Measurements from ENCODE around the gene HSPA1A. TPM values are rescaled to one million over a fixed set of nuclear protein-coding genes. Genes with fewer than 3 reads are reported as not detected.
A peak's percentile ranks its signal among the peaks of the same experiment; 100 is the strongest.
"Not testable (repeated sequence)": the region's sequence is repeated elsewhere in the genome, so short reads cannot be mapped to it uniquely, and the experiment has no call there.

The HSPA1A gene
- total RNA-seq, 2 donors from 2014 or later = 16.5 to 37.6 TPM

DNA sequence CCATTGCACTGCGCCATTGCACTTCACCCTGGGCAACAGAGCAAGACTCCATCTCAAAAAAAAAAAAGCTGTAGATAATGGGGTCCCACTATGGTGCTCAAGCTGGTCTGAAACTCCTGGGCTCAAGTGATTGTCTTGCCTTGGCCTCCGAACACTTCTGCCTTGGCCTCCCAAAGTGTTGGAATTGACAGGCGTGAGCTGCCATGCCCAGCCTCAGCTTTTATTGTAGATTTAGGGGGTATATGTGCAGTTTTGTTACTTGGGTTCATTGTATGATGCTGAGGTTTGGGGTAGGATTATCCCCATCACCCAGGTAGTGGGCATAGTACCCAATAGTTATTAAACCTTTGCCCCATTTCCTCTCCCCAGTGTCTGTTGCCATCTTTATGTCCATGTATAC, 23.6 kb downstream of the HSPA1A start:
- Mint-ChIP-seq H3K9me3 (no peaks in the 10 kb centered on the region), H3K27ac (peak overlapping the region; percentile 88), H3K36me3 (ENCODE audit: insufficient read depth in 2 of 2) (peaks cover 23 to 46% of the 10 kb centered on the region in 2 donors), H3K4me3 (peak overlapping the region; percentile 37 to 86), H3K4me1 (ENCODE audit: low read depth) (peaks cover 43% of the 10 kb centered on the region), H3K27me3 (ENCODE audit: low read depth) (no peaks in the 10 kb centered on the region)
- ATAC-seq (replicated peaks in 1 of 2) (no peak), DNase-seq (no peak)

DNA sequence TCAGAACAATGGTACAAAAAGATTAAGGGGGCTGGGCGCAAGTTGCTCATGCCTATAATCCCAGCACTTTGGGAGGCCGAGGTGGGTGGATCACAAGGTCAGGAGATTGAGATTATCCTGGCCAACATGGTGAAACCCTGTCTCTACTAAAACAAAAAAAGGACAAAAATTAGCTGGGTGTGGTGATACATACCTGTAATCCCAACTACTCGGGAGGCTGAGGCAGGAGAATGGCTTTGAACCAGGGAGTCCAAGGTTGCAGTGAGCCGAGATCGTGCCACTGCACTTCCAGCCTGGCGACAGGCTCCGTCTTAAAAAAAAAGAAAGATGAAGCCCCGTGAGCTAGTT, 24.4 kb downstream of the HSPA1A start:
- not testable (repeated sequence) for H3K9me3 Mint-ChIP-seq; H3K27me3 Mint-ChIP-seq (ENCODE audit: low read depth); ATAC-seq (replicated peaks in 1 of 2); H3K4me3 Mint-ChIP-seq; DNase-seq
- Mint-ChIP-seq H3K36me3 (ENCODE audit: insufficient read depth in 2 of 2) (peaks cover 21 to 44% of the 10 kb centered on the region in 2 donors), H3K4me1 (ENCODE audit: low read depth) (peaks cover 38% of the 10 kb centered on the region), H3K27ac (peak overlapping the region; percentile 88)

DNA sequence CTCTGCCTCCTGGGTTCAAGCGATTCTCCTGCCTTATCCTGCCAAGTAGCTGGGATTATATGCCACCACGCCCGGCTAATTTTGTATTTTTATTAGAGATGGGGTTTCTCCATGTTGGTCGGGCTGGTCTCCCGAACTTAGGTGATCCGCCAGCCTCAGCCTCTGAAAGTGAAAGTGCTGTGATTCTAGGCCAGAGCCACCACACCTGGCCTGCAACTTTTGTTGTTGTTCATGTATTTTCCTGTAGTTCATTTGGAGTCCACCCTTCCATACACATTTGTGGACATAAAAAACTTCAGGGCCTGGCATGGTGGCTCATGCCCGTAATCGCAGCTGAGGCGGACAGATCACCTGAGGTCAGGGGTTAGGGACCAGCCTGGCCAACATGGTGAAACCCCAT, 26.7 kb downstream of the HSPA1A start:
- H3K36me3 Mint-ChIP-seq (ENCODE audit: insufficient read depth in 2 of 2) = peaks cover 6 to 25% of the 10 kb centered on the region in 2 donors
- peaks cover 33% of the 10 kb centered on the region for H3K4me1 Mint-ChIP-seq (ENCODE audit: low read depth)
- no peak overlapping the region for H3K27ac Mint-ChIP-seq
- no peaks in the 10 kb centered on the region for H3K9me3 Mint-ChIP-seq
- no peaks in the 10 kb centered on the region for H3K27me3 Mint-ChIP-seq (ENCODE audit: low read depth)
- no peak overlapping the region for H3K4me3 Mint-ChIP-seq
- DNase-seq = no peak
- no peak for ATAC-seq (replicated peaks in 1 of 2)

DNA sequence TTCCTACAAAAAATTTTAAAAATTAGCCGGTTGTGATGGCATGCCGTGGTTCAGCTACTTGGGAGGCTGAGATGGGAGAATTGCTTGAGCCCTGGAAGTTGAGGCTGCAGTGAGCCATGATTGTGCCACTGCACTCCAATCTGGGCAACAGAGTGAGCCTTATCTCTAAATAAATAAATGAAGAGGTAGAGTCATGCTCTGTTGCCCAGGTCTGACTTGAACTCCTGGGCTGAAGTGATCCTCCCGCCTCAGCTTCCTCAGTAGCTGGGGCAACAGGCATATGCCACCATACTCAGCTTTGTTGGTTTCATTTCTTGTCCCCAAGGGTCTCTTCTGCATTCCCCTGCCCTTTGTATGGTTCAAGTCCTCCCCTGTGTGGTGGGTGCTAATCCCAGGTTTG, 29.2 kb downstream of the HSPA1A start:
- no peak overlapping the region for H3K4me3 Mint-ChIP-seq
- H3K27ac Mint-ChIP-seq = no peak overlapping the region
- DNase-seq (no peak), ATAC-seq (replicated peaks in 1 of 2) (no peak)
- H3K36me3 Mint-ChIP-seq (ENCODE audit: insufficient read depth in 2 of 2) = peaks cover 0 to 15% of the 10 kb centered on the region in 2 donors
- peaks cover 9% of the 10 kb centered on the region for H3K4me1 Mint-ChIP-seq (ENCODE audit: low read depth)
- H3K27me3 Mint-ChIP-seq (ENCODE audit: low read depth) = no peaks in the 10 kb centered on the region
- no peaks in the 10 kb centered on the region for H3K9me3 Mint-ChIP-seq

DNA sequence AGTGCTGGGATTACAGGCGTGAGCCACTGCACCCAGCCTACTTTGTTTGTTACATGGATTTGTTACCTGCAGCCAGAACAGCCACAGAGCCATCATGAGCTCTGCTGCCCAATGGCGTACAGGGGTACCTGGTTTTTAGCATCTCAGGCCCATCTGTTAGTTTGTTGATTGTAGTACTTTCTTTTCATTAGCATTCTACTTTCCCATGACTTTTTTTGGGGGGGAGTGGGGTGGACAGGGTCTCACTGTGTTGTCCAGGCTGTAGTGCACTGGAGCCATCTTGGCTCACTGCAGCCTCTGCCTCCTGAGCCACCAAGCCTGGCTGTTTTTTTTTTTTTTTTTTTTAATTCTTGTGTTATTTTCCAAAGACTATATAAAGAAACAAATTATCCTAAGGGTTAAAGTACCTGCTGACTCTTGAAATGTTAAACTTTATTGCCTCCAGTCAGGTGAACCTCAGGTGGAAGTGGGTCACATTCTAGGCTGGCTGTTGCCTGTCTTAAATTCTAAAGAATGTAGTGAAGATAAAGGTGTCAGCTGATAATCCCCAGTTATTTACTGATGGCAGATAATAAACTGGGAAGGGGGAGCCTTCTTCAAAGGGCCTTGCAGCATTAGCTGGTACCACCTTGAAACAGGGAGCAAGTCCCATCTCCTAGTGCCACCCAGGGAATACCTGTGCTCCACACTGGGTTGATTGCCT, 32.1 kb downstream of the HSPA1A start:
- Mint-ChIP-seq H3K9me3 (no peaks in the 10 kb centered on the region), H3K4me1 (ENCODE audit: low read depth) (peaks cover 7% of the 10 kb centered on the region), H3K36me3 (ENCODE audit: insufficient read depth in 2 of 2) (no peaks in the 10 kb centered on the region), H3K4me3 (no peak overlapping the region), H3K27me3 (ENCODE audit: low read depth) (no peaks in the 10 kb centered on the region), H3K27ac (no peak overlapping the region)
- no peak for ATAC-seq (replicated peaks in 1 of 2)
- no peak for DNase-seq

DNA sequence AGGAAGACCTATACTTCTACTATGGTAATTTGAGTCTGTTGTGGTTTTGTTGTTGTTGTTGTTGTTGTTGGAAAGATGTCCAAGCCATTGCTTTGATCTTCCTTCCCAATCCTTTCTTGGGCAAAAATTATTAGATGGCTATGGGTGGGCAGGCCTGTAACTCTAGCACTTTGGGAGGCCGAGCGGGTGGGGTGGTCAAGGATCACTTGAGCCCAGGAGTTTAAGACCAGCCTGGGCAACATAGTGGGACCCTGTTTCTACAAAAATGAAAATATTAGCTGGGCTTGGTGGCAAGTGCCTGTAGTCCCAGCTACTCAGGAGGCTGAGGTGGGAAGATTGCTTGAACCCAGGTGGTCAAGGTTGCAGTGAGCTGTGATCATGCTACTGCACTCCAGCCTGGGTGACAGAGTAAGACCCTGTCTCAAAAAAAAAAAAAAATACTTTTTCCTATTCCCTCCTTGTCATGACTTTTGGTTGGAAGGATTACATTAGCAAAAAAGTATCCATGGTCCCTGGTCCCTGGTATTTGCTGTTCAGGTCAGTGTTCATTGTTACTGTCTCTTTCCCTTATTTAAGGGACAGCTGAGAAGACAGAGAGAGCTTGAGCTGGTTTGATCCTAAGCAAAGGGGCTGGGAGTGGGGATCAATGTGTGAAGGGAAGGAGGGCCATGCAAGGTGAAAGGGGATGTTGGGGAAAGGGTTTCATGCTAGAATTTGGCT, 35.6 kb downstream of the HSPA1A start:
- no peak for DNase-seq
- H3K4me3 Mint-ChIP-seq = no peak overlapping the region
- no peak overlapping the region for H3K27ac Mint-ChIP-seq
- no peaks in the 10 kb centered on the region for H3K36me3 Mint-ChIP-seq (ENCODE audit: insufficient read depth in 2 of 2)
- no peak for ATAC-seq (replicated peaks in 1 of 2)
- no peaks in the 10 kb centered on the region for H3K4me1 Mint-ChIP-seq (ENCODE audit: low read depth)
- no peaks in the 10 kb centered on the region for H3K9me3 Mint-ChIP-seq
- H3K27me3 Mint-ChIP-seq (ENCODE audit: low read depth) = no peaks in the 10 kb centered on the region

DNA sequence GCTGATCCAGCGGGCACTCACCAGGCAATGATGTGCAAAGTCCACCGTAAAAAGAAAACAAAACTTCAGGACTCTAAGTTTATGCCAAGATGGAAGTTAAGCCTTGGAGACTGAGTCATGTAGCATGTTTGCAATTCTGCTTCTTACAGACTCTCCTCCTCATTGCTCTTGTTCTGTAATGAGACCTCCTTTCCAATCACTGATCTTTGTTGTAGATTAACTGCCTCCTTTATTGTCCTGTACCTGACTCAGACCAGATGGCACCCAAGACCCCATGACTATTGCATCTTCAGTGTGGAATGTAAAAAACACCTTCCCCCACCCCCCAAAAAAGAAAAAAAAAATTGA, 36.1 kb downstream of the HSPA1A start:
- no peaks in the 10 kb centered on the region for H3K4me1 Mint-ChIP-seq (ENCODE audit: low read depth)
- no peak for ATAC-seq (replicated peaks in 1 of 2)

DNA sequence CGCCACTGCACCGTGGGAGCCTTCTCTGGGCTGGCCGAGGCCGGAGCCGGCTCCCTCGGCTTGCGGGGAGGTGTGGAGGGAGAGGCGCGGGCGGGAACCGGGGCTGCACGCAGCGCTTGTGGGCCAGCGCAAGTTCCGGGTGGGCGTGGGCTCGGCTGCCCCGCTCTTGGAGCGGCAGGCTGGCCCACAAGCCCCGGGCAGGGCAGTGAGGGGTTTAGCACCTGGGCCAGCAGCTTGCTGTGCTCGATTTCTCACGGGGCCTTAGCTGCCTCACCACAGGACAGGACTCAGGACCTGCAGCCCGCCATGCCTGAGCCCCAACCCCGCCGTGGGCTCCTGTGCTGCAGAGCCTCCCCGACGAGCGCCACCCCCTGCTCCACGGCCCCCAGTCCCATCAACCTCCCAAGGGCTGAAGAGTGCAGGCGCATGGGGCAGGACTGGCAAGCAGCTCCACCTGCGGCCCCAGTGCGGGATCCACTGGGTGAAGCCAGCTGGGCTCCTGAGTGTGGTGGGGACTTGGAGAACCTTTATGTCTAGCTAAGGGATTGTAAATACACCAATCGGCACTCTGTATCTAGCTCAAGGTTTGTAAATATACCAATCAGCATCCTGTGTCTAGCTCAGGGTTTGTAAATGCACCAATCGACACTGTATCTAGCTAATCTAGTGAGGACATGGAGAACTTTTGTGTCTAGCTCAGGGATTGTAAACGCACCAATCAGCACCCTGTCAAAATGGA, 36.8 kb downstream of the HSPA1A start:
- not testable (repeated sequence) for ATAC-seq (replicated peaks in 1 of 2)

More for the DNA sequence above, 36.1 kb downstream of the HSPA1A start:
- no peak for DNase-seq
- Mint-ChIP-seq H3K27ac (no peak overlapping the region), H3K9me3 (no peaks in the 10 kb centered on the region), H3K4me3 (no peak overlapping the region), H3K36me3 (ENCODE audit: insufficient read depth in 2 of 2) (no peaks in the 10 kb centered on the region), H3K27me3 (ENCODE audit: low read depth) (no peaks in the 10 kb centered on the region)

DNA sequence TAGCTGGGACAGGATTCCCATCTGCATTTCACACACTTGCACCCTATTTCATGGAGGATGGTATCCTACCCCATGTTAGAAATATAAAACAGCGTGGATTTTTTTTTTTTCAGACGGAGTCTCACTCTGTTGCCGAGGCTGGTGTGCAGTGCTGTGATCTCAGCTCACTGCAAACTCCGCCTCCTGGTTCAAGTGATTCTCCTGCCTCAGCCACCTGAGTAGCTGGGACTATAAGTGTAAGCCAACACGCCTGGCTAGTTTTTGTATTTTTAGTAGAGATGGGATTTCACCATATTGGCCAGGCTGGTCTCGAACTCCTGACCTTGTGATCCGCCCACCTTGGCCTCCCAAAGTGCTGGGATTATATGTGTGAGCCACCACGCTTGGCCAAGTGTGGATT, 42.4 kb downstream of the HSPA1A start:
- not testable (repeated sequence) for H3K9me3 Mint-ChIP-seq; H3K27ac Mint-ChIP-seq; H3K4me3 Mint-ChIP-seq; H3K36me3 Mint-ChIP-seq (ENCODE audit: insufficient read depth in 2 of 2); H3K27me3 Mint-ChIP-seq (ENCODE audit: low read depth); ATAC-seq (replicated peaks in 1 of 2); DNase-seq
- H3K4me1 Mint-ChIP-seq (ENCODE audit: low read depth) = peaks cover 24% of the 10 kb centered on the region

More for the DNA sequence above, 36.8 kb downstream of the HSPA1A start:
- H3K4me3 Mint-ChIP-seq; H3K9me3 Mint-ChIP-seq; H3K4me1 Mint-ChIP-seq (ENCODE audit: low read depth); H3K36me3 Mint-ChIP-seq (ENCODE audit: insufficient read depth in 2 of 2); DNase-seq; H3K27me3 Mint-ChIP-seq (ENCODE audit: low read depth); H3K27ac Mint-ChIP-seq: not testable (repeated sequence)

DNA sequence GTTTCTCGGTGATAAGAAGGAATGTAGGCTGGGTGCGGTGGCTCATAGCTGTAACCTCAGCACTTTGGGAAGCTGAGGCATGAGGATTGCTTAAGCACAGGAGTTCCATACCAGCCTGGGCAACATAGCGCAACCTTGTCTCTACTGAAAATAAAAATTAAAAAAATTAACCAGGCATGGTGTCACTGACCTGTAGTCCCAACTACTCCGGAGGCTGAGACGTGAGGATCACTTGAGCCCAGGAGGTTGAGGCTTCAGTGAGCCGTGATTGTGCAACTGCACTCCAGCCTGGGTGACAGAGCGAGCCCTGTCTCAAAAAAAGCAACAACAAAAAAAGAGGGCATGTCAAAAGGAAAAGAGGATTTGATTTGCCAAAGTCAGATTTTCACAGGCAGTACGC, 43.4 kb downstream of the HSPA1A start:
- Mint-ChIP-seq H3K27ac (no peak overlapping the region), H3K4me3 (no peak overlapping the region), H3K9me3 (no peaks in the 10 kb centered on the region), H3K4me1 (ENCODE audit: low read depth) (peaks cover 28% of the 10 kb centered on the region), H3K27me3 (ENCODE audit: low read depth) (no peaks in the 10 kb centered on the region), H3K36me3 (ENCODE audit: insufficient read depth in 2 of 2) (peaks cover 0 to 4% of the 10 kb centered on the region in 2 donors)
- no peak for DNase-seq
- ATAC-seq (replicated peaks in 1 of 2) = no peak

DNA sequence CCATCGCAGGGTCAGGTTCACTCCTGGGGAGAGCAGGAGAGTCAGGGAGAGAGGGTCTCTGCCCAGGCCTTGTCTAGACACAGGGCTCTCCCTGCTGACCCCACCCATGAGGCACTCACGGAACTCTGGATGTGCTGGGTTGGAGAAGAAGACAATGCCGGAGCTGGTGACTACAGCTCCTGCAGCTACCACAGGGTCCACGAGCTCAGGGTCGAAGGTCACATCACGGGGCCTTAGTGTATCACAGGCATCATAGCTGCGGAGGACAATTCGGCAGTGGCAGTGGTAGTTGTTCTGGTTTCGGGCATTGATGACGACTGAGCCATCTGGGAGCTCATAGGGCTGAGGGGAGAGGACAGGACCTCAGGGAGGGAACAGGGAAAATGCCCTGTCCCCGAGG, 44.6 kb downstream of the HSPA1A start:
- DNase-seq = no peak
- Mint-ChIP-seq H3K27ac (no peak overlapping the region), H3K27me3 (ENCODE audit: low read depth) (no peaks in the 10 kb centered on the region), H3K36me3 (ENCODE audit: insufficient read depth in 2 of 2) (peaks cover 0 to 4% of the 10 kb centered on the region in 2 donors), H3K4me1 (ENCODE audit: low read depth) (peaks cover 34% of the 10 kb centered on the region), H3K9me3 (no peaks in the 10 kb centered on the region), H3K4me3 (peak overlapping the region in 1 of 2 donors; percentile 42)
- no peak for ATAC-seq (replicated peaks in 1 of 2)

DNA sequence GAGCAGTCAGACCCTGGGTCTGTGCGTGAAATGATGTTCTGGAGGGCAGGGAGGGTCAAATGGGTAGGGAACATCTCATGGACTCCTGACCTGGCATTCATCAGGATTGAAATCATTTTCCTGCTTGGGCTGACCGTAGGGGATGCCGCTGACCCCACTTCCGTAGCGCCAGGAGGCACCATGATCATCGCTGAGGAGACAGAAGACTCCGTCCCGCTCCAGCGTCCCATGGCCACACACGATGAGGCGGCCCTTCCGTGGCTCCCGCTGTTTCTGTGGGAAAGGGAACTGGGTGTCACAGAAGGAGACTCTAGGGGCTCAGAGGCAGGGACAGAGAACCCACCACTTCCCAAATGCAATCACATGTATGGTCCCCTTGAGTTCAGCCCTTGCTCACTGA, 45.0 kb downstream of the HSPA1A start:
- H3K9me3 Mint-ChIP-seq = no peaks in the 10 kb centered on the region
- peaks cover 0 to 4% of the 10 kb centered on the region in 2 donors for H3K36me3 Mint-ChIP-seq (ENCODE audit: insufficient read depth in 2 of 2)

DNA sequence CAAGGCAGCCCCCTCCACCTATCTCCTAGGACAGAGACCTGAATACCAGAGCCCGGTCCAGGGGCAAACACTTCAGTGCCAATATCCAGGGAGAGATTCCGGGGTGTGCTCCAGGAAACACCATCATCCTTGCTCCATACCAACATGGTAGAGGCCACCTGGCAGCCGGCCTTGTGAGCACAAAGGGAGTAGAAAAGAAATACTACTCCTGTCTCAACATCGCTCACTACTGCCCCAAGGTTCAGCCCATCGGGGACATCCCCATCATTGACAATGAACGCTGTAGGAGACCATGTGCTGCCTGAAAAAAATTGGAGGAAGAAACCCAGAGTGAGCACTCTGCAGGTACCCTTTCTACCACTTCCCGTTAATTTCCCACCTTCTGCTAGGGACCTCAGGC, 45.8 kb downstream of the HSPA1A start:
- no peaks in the 10 kb centered on the region for H3K9me3 Mint-ChIP-seq
- peak overlapping the region in 1 of 2 donors; percentile 99 for H3K4me3 Mint-ChIP-seq
- H3K36me3 Mint-ChIP-seq (ENCODE audit: insufficient read depth in 2 of 2) = peaks cover 0 to 4% of the 10 kb centered on the region in 2 donors
- DNase-seq (no peak), ATAC-seq (replicated peaks in 1 of 2) (no peak)
- H3K4me1 Mint-ChIP-seq (ENCODE audit: low read depth) = peaks cover 34% of the 10 kb centered on the region
- no peaks in the 10 kb centered on the region for H3K27me3 Mint-ChIP-seq (ENCODE audit: low read depth)
- no peak overlapping the region for H3K27ac Mint-ChIP-seq

More for the DNA sequence above, 45.0 kb downstream of the HSPA1A start:
- DNase-seq (no peak), ATAC-seq (replicated peaks in 1 of 2) (no peak)
- H3K27me3 Mint-ChIP-seq (ENCODE audit: low read depth) = no peaks in the 10 kb centered on the region
- peaks cover 34% of the 10 kb centered on the region for H3K4me1 Mint-ChIP-seq (ENCODE audit: low read depth)
- no peak overlapping the region for H3K27ac Mint-ChIP-seq
- H3K4me3 Mint-ChIP-seq = no peak overlapping the region
